Activated T-cell treated with anti-CD3 and anti-CD28 coated beads, Interleukin-2, amount 50 U/mL, for 4 hours (primary cell): ENCODE results near the gene KLK12. TPM values are rescaled to one million over a fixed set of nuclear protein-coding genes. Genes with fewer than 3 reads are reported as not detected.
A peak's percentile ranks its signal among the peaks of the same experiment; 100 is the strongest.

Source experiments
- ATAC-seq, 2 donors: fragments of 200-7000 bp; cut with Tn5 transposase; one replicate each; pipeline ENCODE4 v1.10.0; 2021
- DNase-seq: peaks from one replicate; pipeline ENCODE4 v3.0.0-alpha.2; 2020
- H3K27me3 Mint-ChIP-seq: one replicate; pipeline ENCODE4 v1.8.0; 2021; ENCODE audit warnings: low read depth, mixed read lengths
- H3K36me3 Mint-ChIP-seq: one replicate; pipeline ENCODE4 v1.8.0; 2022; ENCODE audit warnings: mixed read lengths; ENCODE audit not compliant: insufficient read depth
- H3K4me1 Mint-ChIP-seq: one replicate; pipeline ENCODE4 v1.8.0; 2021; ENCODE audit warnings: low read depth, mixed read lengths
- H3K4me3 Mint-ChIP-seq: one replicate; pipeline ENCODE4 v1.8.0; 2021; ENCODE audit warnings: mild to moderate bottlenecking, moderate library complexity, mixed read lengths
- H3K9me3 Mint-ChIP-seq: one replicate; pipeline ENCODE4 v1.8.0; 2021; ENCODE audit warnings: mixed read lengths
- total RNA-seq, 3 donors: library from RNA; stranded (reverse); gene quantifications; one replicate each; pipeline ENCODE4 v1.2.1, GENCODE V29; 2021

Gene KLK12
- total RNA-seq, 3 donors from 2014 or later, result not detected

GRCh38 chr19:51015691-51016267 is 19.0 kb downstream of the KLK12 start:
- Mint-ChIP-seq H3K4me1 (peaks cover 15% of the 10 kb centered on the region), H3K9me3 (no peaks in the 10 kb centered on the region), H3K36me3 (no peaks in the 10 kb centered on the region), H3K4me3 (no peak overlapping the region), H3K27me3 (peaks cover 68% of the 10 kb centered on the region)
- DNase-seq (no peak), ATAC-seq (no peak)

DNA sequence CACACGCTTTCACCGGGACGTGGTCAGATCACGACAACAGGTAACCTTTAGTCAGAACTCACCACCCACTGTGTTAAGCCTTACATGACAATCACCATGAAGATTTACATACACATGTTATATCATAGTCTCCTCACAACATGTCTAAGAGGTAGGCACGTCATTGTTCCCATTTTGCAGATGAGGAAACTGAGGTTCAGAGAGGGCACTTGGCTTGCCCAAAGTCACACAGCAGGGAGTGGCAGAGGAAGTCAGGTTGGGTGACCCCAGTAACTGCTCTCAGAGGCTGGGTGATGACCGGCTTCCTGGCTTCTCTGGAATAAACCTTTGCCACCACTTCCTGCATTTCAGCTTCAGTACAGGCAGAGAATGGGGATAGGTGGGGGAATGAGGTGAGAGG is 20.6 kb downstream of the KLK12 start:
- peaks cover 70% of the 10 kb centered on the region for H3K27me3 Mint-ChIP-seq
- ATAC-seq (no peak), DNase-seq (no peak)
- peaks cover 15% of the 10 kb centered on the region for H3K4me1 Mint-ChIP-seq
- H3K9me3 Mint-ChIP-seq, result no peaks in the 10 kb centered on the region
- H3K36me3 Mint-ChIP-seq, result no peaks in the 10 kb centered on the region
- H3K4me3 Mint-ChIP-seq, result no peak overlapping the region

- DNase-seq, result no peak
- H3K9me3 Mint-ChIP-seq, result no peaks in the 10 kb centered on the region
- no peak for ATAC-seq
- H3K4me1 Mint-ChIP-seq, result peaks cover 6% of the 10 kb centered on the region
- peaks cover 60% of the 10 kb centered on the region for H3K27me3 Mint-ChIP-seq
- no peak overlapping the region for H3K4me3 Mint-ChIP-seq
- H3K36me3 Mint-ChIP-seq, result no peaks in the 10 kb centered on the region
These were observed 22.1 kb downstream of the KLK12 start for GRCh38 chr19:51012661-51013190.

GRCh38 chr19:51010066-51010795 is 24.6 kb downstream of the KLK12 start:
- H3K9me3 Mint-ChIP-seq, result no peaks in the 10 kb centered on the region
- H3K4me3 Mint-ChIP-seq, result no peak overlapping the region
- no peaks in the 10 kb centered on the region for H3K4me1 Mint-ChIP-seq
- H3K27me3 Mint-ChIP-seq, result peaks cover 44% of the 10 kb centered on the region
- DNase-seq (no peak), ATAC-seq (no peak)
- no peaks in the 10 kb centered on the region for H3K36me3 Mint-ChIP-seq

DNA sequence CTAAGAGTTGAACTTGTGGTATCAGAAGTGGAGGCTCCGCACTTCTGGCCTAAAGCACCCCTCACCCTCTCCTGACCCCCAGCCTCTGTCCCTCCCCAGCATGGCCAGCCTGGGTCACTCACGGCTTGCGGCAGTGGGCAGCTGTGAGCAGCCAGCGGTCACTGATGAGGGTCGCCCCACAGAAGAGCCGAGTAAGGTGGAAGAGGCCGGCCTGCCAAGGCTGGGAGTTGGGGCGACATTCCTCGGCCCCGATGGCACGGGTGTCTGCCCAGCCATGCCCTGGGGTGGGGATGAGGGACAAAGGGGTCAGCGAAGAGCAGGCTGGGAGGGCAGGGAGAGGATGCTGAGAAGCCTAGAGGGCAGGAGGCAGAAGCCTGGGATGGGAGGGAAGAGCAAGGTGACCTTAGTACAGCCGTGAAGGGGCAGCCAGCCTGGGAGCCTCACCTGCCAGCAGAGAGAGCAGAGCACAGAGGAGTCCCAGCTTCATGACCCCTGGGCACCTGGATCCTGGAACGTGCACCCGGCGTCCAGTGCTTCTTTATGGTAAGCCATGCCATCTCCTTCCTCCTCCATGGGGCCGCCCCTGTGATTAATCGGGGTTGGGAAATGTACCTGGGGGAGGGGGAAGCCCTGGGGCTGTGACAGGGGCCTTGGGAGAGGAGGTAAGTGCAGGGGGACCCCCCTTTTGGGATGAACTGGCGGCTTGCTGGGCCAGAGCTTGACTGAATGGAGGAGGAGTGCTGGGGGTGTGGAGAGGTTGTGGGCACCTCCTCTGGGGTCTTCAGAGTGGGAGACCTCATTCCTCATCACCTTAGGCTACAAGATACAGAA is 25.5 kb downstream of the KLK12 start:
- no peaks in the 10 kb centered on the region for H3K4me1 Mint-ChIP-seq
- no peaks in the 10 kb centered on the region for H3K36me3 Mint-ChIP-seq
- DNase-seq (no peak), ATAC-seq (no peak)
- H3K9me3 Mint-ChIP-seq, result no peaks in the 10 kb centered on the region
- no peak overlapping the region for H3K4me3 Mint-ChIP-seq
- peaks cover 34% of the 10 kb centered on the region for H3K27me3 Mint-ChIP-seq

DNA sequence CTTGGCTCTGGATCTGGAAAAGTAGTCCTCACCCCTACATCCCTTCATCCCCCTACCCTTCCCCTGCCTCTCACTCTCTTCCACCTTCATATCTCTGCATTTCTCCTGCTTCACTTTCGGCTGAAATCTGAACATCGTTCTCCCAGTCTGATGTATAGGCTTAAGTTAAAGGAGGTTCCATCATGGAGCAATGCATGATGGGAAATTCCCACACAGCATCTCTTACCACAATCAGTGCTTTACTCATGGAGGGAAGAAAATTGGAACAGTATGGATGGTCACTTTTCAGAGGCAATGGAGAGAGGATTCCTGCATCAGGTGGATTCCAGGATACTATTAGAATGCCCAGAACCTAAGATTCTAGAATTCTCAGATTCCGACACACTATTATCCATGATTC is 27.3 kb downstream of the KLK12 start:
- DNase-seq (no peak), ATAC-seq (no peak)
- Mint-ChIP-seq H3K36me3 (no peaks in the 10 kb centered on the region), H3K4me1 (no peaks in the 10 kb centered on the region), H3K4me3 (no peak overlapping the region), H3K9me3 (no peaks in the 10 kb centered on the region), H3K27me3 (peaks cover 31% of the 10 kb centered on the region)

DNA sequence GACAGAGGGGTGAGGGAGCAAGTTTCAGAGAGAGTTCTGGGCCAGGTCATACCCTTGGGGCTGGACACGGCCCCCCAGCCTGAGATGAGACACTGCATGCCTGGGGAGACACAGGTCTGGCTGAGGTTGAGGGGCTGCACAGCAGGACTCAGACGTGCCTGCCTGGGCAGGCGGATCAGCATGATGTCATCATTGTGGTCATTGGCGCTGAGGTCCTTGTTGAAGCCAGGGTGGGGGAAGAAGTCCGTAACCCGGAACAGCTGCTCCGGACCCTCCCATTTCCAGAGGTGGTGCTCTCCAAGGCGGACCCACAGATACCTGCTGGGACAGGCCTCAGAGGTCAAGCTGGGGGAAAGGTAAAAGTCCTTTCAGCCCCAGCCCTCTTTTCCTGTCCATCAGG is 28.4 kb downstream of the KLK12 start:
- Mint-ChIP-seq H3K4me1 (no peaks in the 10 kb centered on the region), H3K27me3 (peaks cover 41% of the 10 kb centered on the region), H3K9me3 (no peaks in the 10 kb centered on the region), H3K4me3 (no peak overlapping the region), H3K36me3 (no peaks in the 10 kb centered on the region)
- no peak for DNase-seq
- ATAC-seq, result no peak

DNA sequence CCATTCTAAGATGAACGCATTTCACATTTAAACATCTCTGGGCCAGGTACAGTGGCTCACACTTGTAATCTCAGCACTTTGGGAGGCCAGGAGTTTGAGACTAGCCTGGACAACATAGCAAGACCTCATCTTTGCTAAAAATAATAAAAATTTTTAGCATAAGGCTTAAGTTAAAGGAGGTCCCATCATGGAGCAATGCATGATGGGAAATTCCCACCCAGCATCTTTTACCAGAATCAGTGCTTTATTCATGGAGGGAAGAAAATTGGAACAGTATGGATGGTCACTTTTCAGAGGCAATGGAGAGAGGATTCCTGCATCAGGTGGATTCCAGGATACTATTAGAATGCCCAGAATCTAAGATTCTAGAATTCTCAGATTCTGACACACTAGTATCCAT is 29.6 kb downstream of the KLK12 start:
- H3K4me3 Mint-ChIP-seq, result no peak overlapping the region
- ATAC-seq (no peak), DNase-seq (no peak)
- peaks cover 41% of the 10 kb centered on the region for H3K27me3 Mint-ChIP-seq
- H3K36me3 Mint-ChIP-seq, result no peaks in the 10 kb centered on the region
- H3K4me1 Mint-ChIP-seq, result no peaks in the 10 kb centered on the region
- no peaks in the 10 kb centered on the region for H3K9me3 Mint-ChIP-seq

GRCh38 chr19:51003316-51003715 is 31.5 kb downstream of the KLK12 start:
- ATAC-seq, result no peak
- Mint-ChIP-seq H3K27me3 (peaks cover 46% of the 10 kb centered on the region), H3K9me3 (no peaks in the 10 kb centered on the region), H3K4me1 (no peaks in the 10 kb centered on the region), H3K36me3 (no peaks in the 10 kb centered on the region), H3K4me3 (no peak overlapping the region)
- DNase-seq, result no peak

- H3K4me1 Mint-ChIP-seq, result no peaks in the 10 kb centered on the region
- H3K9me3 Mint-ChIP-seq, result no peaks in the 10 kb centered on the region
- H3K4me3 Mint-ChIP-seq, result no peak overlapping the region
- H3K27me3 Mint-ChIP-seq, result peaks cover 50% of the 10 kb centered on the region
- ATAC-seq (peak; percentile 38 to 40), DNase-seq (no peak)
- no peaks in the 10 kb centered on the region for H3K36me3 Mint-ChIP-seq
These were observed 32.1 kb downstream of the KLK12 start for GRCh38 chr19:51002542-51003311.

GRCh38 chr19:51002089-51002532 is 32.7 kb downstream of the KLK12 start:
- no peaks in the 10 kb centered on the region for H3K36me3 Mint-ChIP-seq
- H3K4me1 Mint-ChIP-seq, result no peaks in the 10 kb centered on the region
- H3K4me3 Mint-ChIP-seq, result no peak overlapping the region
- DNase-seq (no peak), ATAC-seq (no peak)
- H3K27me3 Mint-ChIP-seq, result peaks cover 45% of the 10 kb centered on the region
- H3K9me3 Mint-ChIP-seq, result no peaks in the 10 kb centered on the region

GRCh38 chr19:51001515-51001914 is 33.3 kb downstream of the KLK12 start, which contains the start of gene KLK8:
TSS of gene KLK8 (minus strand) at chr19:51001604. CDS start at chr19:51001167, 437 bp downstream.
- no peak within 1 kb of the TSS for H3K4me3 Mint-ChIP-seq
- no peak for ATAC-seq
- peaks cover 47% of the 10 kb centered on the region for H3K27me3 Mint-ChIP-seq
- H3K36me3 Mint-ChIP-seq, result no peaks in the 10 kb centered on the region
- no peak for DNase-seq
- no peaks in the 10 kb centered on the region for H3K4me1 Mint-ChIP-seq
- no peaks in the 10 kb centered on the region for H3K9me3 Mint-ChIP-seq

- peaks cover 50% of the 10 kb centered on the region for H3K27me3 Mint-ChIP-seq
- H3K4me1 Mint-ChIP-seq, result no peaks in the 10 kb centered on the region
- no peaks in the 10 kb centered on the region for H3K9me3 Mint-ChIP-seq
- H3K4me3 Mint-ChIP-seq, result no peak overlapping the region
- ATAC-seq (no peak), DNase-seq (no peak)
- no peaks in the 10 kb centered on the region for H3K36me3 Mint-ChIP-seq
These were observed 33.8 kb downstream of the KLK12 start for GRCh38 chr19:51000981-51001380.

DNA sequence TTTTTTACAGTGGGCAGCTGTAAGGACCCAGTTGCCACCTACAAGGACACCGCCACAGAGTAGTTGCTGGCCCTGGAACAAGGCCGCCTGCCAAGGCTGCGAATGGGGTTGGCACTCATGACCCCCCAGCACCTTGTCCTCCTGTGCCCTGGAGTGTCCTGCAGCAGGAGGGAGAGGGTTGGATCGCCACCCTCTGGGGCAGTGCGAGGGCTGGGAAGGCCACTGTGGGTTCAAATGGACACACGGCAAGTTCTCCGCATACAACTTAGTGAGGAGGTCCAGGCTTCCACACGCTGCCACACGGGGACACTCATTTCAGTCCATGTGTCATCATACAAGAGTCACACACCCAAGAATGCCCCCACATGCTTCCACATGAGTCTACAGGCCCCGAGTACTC is 34.4 kb downstream of the KLK12 start:
- no peaks in the 10 kb centered on the region for H3K9me3 Mint-ChIP-seq
- H3K27me3 Mint-ChIP-seq, result peaks cover 50% of the 10 kb centered on the region
- no peak for ATAC-seq
- DNase-seq, result no peak
- H3K4me1 Mint-ChIP-seq, result no peaks in the 10 kb centered on the region
- H3K36me3 Mint-ChIP-seq, result no peaks in the 10 kb centered on the region
- no peak overlapping the region for H3K4me3 Mint-ChIP-seq
